CD4-positive, alpha-beta T cell treated with Interleukin-6 at 100 ng/mL for 8 hours (primary cell): Measurements from ENCODE around the gene RTCB.
"Not testable (repeated sequence)": the region's sequence is repeated elsewhere in the genome, so short reads cannot be mapped to it uniquely, and the experiment has no call there.

Source experiments
- DNase-seq: peaks from one replicate; pipeline ENCODE4 v3.0.0-alpha.2; 2020; ENCODE audit warnings: mixed read lengths, low spot score

Gene RTCB

GRCh38 chr22:32389685-32390084 is 22.4 kb downstream of the RTCB start:
- no peak for DNase-seq

DNA sequence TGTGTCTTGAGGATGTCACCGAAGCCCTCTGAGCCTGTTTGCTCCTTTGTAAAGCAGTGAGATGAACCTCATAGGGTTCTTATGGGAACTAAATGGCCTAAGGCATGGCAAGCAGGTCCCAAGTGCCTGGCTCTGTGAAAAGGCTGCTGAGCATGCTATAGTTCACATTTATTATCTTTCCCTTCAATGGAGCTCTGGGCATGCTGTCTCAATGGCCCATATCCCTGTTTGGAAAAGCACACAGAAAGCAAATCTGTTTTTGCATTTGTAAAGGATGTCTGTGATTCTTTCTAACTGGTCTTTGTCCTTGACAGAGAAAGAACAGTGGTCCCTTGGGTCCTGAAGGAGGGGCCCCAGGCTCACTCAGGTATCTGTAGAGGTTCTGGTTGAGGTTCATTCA is 26.4 kb downstream of the RTCB start:
- no peak for DNase-seq

DNA sequence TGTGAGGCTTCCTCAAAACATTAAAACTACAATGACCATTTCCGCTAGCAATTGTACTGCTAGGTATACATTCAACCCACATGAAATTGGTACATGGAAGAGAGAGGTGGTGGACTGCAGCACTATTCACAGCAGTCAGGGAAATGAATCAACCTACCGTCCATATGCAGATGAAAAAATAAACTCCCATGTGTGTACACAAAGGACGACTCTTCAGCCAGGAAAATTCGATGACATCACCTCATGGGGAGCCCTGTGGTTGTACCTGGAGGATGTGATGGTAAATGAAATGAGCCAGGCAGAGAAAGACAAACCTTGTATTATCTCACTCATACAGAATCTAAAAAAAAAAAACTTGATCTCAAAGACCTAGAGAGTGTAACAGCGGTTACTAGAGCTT is 31.1 kb downstream of the RTCB start:
- no peak for DNase-seq

GRCh38 chr22:32378707-32379272 is 33.3 kb downstream of the RTCB start:
- no peak for DNase-seq

DNA sequence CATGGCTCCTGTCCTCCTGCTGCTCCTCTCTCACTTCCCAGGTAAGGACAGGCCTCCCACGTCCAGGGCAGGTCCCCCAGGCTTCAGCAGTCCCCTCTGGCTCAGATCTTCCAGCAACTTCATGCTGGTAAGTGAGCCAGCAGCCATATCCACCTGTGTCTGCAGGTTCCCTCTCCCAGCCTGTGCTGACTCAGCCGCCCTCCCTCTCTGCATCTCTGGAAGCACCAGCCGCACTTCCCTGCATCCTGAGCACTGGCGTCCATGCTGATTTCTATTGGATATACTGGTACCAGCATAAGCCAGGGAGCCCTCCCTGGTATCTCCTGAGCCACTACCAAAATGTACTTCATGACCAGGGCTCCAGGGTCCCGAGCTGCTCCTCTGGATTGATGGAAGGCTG is 35.4 kb downstream of the RTCB start:
- DNase-seq, result no peak

DNA sequence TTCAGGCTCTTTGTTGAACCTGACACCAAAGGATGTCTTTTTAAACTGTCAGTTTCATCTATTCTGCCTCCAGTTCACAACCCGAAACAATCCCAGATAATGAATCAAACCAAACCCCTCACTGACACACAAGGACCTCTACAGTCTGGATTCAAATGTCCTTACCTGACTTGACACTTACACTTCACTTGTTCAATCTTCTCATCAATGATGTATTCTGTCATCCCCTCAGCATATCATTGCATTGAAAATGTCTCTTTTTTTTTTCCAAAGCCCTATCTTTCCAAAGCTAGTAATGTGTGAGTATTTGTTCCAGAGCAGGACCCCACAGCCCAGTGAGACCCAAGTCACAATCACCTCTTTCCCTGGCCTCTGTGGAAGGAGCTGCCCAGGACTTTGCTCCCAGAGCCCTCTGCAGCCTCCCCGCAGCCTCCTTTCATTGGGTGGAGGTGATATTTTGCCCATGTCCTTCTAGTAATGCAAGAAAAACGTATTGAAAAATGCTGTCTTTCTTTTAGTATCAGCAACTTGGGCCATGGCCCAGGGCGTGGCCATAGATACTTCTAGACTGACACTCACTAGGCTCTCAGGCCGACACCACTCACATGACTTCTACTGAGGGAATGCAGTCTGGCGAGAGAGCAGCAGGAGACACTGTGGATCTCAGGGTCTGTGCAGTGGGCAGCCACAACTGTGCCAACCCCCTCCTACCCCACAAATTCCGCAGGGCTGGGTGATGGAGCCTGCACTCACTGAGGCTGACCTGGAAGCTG is 36.2 kb downstream of the RTCB start:
- no peak for DNase-seq

DNA sequence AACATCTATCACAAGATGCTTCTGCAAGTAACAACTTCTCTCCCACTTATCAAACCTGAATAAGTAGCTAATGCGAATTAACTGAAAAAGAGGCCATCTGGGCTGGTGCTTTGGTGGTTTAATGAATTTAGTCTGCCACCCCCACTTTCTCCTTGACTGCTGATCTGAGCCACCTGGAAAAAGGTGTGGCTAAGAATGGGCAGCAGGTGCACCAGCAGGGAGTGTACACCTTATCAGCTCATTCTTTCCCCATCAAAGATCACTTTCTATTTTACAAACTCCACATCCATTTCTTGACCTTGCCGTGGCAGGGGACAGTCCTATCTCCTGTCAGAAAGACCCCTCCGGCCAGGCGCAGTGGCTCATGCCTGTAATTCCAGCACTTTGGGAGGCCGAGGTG is 47.8 kb downstream of the RTCB start:
- DNase-seq, result no peak

- DNase-seq, result no peak
These were observed 50.8 kb downstream of the RTCB start for GRCh38 chr22:32361257-32361656.

DNA sequence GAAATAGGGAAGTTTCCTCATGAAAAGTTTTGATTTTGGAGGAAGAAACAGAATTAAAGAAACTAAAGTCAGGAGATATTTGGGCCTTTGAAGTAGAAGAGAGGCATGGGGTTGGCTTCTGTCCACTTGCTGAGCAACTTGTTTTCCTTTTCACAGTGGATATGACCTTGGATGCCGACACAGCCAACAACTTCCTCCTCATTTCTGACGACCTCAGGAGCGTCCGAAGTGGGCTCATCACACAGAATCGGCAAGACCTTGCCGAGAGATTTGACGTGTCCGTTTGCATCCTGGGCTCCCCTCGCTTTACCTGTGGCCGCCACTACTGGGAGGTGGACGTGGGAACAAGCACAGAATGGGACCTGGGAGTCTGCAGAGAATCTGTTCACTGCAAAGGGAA is 52.0 kb downstream of the RTCB start:
- DNase-seq, result not testable (repeated sequence)

GRCh38 chr22:32357567-32357966 is 54.5 kb downstream of the RTCB start, which contains the start of gene RFPL3:
RFPL3 (plus strand) TSS chr22:32357867; CDS start chr22:32358072, 205 bp downstream.
- DNase-seq, result not testable (repeated sequence)

GRCh38 chr22:32355760-32356159 is 56.3 kb downstream of the RTCB start:
- DNase-seq, result no peak

- DNase-seq, result no peak
These were observed 57.4 kb downstream of the RTCB start for GRCh38 chr22:32354360-32355351.

DNA sequence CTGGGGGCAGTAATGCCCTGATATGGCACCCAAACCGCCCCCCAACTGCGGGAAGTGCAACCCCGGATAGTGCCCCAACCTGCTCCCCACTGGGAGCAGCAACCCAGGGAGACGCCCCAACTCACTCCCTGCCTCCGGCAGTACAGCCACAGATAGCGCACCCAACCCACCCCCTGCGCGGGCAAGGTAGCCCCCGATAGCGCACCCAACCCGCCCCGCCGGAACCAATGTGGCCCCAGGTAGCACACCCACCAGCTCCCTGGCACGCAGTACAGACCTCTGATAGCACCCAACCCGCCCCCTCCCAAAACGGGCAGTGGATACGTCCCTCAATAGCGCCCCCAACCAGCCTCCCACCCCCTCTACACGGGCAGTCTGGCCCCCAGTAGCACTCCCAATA is 58.2 kb downstream of the RTCB start:
- no peak for DNase-seq

DNA sequence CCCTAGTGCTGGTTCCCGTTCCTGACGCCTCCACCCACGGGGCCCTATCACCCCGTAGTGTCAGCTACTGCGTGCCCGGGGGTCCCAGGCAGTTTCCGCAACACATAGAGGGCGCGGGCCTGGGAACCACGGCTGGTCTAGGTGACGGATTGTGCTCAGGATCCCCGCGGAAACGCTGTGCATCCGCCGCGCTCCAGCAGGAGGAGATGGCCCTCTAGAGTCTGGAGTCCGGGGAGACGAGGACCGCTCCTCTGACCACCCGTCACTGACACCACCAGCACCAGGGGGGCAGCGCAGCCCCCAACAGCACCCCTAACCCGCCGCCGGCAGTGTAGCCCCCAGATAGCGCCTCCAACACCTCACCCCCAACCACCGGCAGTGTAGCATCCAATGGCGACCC is 58.8 kb downstream of the RTCB start:
- DNase-seq, result no peak

DNA sequence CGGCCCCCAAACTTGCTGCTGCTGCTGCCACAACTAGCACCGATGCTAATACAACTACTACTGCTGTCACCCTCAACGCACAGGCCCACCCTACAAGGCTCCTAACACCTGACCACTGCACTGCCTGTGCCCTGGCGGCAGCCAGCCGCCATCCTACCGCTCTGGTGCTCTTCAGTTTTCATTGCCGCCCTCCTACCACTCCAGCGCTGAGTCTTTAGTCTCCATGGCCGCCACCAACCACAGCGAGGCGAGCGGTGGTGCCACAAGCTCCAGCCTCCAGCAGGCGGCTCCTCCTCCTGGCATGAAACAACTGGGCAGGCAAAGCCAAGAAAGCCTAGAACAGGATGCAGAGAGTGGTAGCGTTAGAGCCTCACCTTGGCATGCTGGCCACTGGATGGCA is 59.4 kb downstream of the RTCB start:
- DNase-seq, result no peak

DNA sequence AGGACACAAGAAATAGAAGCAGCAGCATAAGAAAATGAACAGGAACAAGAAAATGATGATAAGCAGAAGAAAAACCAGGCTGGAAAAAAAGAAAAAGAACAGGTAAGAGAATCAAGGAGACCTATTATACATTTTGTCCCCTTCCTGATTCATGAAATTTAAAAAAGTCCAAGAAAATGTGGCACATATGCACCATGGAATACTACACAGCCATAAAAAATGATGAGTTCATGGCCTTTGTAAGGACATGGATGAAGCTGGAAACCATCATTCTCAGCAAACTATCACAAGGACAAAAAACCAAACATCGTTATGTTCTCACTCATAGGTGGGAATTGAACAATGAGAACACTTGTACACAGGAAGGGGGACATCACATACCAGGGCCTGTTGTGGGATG is 60.2 kb downstream of the RTCB start:
- not testable (repeated sequence) for DNase-seq

- no peak for DNase-seq
These were observed 63.9 kb downstream of the RTCB start for GRCh38 chr22:32348031-32348611.

- no peak for DNase-seq
These were observed 68.1 kb downstream of the RTCB start for GRCh38 chr22:32343941-32344340.

- no peak for DNase-seq
These were observed 69.1 kb downstream of the RTCB start for GRCh38 chr22:32342977-32343376.

DNA sequence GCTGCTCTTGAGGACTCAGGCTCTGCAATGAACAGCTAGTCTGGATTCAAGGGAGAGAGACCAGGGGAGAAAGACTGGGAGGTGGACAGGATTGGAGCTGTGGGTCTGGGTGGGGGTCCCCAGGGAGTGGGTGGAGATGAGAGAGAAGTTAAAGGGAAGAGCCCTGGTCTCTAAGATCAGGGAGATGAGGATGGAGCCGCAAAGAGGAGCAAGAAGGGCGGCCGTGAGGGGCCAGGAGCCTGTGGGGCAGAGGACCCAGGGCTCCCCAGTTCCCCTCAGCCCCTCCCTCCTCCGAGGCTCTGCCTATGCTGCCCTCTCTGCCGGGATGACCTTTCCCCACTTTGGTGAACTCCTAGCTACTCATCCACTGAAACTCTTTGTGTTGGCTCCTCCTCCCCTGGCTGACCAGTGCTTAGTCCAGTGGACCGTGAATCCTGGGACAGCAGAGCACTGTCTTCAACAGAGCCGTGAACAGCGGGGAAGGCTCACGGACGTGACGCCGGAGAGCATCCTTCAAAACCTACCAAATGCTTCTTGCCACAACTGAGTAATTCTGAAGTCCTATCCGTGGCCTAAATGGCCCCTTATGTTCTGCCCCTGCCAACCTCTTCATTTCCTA is 70.8 kb downstream of the RTCB start:
- no peak for DNase-seq

DNA sequence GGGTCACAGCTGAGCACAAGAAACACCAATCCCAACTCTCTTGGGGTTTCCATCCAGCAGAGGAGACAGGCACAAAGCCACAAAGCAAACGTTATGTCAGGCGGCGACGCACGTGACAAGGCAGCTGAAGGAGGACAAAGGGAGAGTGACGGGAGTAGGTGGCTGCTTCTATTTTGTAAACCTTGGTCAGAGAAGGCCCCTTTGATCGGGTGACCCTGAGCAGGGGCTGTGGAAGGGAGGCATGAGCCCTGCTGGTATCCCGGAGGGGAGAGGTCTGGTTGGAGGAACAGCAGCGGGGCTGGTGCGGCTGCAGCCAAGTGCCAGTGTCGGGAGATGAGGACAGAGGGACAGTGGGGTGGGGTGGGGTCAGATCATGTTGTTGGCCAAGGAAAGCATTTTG is 71.6 kb downstream of the RTCB start:
- DNase-seq, result no peak
